ENCODE measurements around the gene ITPR2.
"Not testable (repeated sequence)": the region's sequence is repeated elsewhere in the genome, so short reads cannot be mapped to it uniquely, and the experiment has no call there.

Gene ITPR2

DNA sequence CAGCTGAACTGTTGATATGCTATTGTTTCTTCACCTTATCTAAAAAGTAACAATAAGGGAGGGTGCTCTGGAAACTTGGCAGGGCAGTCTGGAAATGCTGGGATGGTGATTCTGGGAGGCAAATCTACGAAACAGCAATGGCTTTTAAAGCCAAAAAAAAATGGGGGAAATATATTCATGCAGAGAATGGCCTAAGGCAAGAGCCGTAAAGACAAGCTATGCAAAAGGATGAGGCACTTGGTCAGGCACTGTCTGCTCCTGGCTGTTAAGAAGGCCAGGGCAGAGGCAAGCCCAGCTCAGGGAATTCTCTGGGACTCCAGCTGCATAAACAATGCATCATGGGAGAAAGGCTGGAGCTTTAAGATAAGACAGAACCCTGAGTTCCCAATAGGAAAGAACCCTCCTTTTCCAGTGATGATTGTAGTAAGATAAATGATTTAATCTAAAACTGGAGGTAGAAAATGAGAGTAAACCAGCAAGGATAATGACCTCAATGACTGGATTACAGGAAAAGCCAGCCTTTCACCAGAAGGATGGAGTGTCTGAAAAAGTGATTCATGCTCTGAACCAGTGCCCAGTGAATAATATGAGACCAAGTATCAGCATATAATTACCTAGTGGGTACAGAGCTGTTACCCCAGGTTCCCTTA, 46.0 kb downstream of the ITPR2 start:
- DNase-seq = no peak

DNA sequence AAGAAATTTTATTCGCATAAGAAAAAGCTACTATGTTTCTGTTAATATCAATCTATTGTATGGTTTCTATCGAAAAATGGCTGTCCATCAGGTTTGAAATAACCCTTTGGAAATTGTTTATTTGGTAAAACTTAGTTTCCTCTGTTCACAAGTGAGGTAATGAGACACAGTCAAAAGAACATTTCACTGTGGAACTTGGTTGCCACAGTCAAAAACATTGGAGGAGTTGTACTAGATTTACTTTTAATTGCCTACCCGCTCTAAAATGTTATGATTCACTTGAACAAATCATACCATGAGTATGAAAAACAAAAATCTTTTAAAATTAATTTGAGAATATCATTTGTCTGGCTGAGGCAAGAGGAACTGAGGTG, 46.5 kb downstream of the ITPR2 start:
- DNase-seq = no peak

DNA sequence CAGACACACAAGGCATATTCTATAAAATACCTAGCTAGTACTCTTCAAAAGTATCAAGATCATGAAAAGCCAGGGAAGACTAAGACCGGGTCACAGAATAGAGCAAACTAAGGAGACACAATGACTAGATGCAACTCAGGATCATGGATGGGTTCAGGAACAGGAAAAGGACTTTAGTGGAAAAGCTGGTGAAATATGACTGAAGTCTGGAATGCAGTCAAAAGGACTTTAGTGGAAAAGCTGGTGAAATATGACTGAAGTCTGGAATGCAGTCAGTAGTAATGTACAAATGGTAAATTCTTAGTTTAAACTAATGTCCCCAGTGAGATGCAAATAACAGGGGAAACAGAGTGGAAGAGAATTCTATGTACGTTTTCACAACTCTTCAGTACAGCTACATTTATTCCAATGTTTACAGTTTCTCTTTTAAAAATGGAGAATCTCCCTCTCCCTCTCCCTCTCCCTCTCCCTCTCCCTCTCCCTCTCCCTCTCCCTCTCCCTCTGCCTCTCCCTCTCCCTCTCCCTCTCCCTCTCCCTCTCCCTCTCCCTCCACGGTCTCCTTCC, 49.1 kb downstream of the ITPR2 start:
- DNase-seq = not testable (repeated sequence)

DNA sequence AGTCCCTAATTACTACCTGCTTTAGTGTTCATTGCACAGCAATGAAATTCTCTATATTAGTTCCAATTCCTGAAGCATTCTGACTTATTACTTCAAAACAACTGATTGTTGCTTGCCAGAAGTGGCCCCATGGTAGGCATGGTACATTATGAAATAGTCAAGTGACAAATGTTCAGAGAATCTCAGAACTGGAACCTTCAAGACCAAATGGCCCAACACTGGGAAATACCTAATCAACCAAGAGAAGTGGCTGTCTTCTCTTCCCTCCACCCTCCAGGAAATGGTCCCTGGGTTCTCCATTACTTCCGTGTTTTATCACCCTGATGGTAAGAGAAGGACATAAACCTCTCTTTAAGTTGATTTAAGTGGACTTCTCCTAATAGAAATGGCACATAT, 49.9 kb downstream of the ITPR2 start:
- no peak for DNase-seq

DNA sequence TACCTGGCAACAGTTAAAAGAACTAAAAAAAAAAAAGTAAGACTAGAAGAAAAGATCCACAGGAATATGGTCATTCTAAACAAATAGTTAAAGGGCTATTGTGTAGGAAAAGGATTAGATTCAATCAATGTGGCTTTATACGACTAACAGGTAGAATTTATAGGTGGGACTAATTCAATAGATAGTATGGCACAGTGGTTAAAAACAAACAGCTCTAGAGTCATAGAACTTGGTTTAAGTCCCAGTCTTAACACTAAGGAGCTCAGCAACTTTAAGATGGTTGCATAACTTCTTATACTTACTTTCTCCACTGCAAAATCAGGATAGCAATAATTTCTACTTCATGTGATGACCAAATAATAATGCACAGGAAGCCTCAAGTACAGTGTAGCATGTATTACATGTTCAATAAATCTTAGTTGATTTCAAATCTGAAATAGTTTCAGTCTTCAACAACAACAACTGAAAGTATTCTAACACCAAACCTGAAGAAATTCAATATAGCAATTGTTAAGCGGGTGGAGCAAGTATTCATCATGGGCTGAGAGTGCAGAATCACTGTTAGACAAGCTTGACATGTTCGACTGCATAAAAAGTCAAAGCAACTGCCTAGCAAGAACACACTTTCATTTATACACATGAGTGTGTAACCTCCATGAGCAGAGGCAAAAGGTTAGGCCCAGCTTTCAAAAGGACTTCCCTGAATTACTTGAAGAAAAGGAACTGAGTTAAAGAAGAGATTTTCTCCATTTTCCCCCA, 50.4 kb downstream of the ITPR2 start:
- no peak for DNase-seq

DNA sequence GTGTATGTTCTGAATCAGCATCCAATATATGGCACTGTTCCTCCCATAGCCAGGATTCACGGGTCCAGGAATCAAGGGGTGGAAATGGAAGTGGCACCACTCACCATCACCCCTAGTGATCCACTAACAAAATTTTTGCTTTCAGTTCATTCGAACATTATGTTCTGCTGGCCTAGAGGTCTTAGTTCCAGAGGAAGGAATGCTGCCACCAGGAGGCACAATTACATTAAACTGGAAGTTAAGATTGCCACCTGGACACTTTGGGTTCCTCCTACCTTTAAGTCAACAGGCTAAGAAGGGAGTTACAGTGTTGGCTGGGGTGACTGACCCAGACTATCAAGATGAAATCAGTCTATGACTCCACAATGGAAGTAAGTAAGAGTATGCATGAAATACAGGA, 52.3 kb downstream of the ITPR2 start:
- not testable (repeated sequence) for DNase-seq

DNA sequence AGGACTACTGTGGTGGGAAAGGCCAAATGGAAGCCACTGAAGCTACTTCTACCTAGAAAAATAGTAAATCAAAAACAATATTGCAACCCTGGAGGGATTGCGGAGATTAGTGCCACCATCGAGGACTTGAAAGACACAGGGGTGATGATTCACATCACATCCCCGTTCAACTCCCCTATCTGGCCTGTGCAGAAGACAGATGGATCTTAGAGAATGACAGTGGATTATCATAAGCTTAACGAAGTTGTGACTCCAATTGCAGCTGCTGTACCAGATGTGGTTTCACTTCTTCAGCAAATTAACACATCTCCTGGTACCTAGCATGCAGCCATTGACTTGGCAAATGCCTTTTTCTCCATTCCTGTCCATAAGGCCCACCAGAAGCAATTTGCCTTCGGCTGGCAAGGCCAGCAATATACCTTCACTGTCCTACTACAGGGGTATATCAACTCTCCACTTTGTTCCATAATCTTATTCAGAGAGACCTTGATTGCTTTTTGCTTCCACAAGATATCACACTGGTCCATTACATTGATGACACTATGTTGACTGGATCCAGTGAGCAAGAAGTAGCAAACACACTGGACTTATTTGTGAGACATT, 54.7 kb downstream of the ITPR2 start:
- DNase-seq = not testable (repeated sequence)

DNA sequence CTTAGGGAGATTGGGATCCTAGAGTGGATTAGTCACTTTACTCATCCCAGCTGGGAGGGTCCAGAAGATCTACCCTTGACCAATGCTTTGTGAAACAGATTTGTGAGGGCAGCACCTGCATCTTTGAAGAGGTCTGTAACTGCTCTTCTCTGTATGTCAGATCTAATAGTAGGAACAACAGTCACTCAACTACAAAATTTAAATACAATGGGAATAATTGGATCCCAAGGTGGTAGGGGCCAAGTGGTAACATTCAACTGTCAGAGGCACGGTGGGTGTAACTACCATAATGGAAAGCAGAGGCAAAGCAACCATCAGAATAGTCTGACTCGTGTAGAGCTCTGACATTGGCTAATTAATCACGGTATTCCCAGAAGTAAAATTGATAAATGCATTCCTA, 55.8 kb downstream of the ITPR2 start:
- no peak for DNase-seq

DNA sequence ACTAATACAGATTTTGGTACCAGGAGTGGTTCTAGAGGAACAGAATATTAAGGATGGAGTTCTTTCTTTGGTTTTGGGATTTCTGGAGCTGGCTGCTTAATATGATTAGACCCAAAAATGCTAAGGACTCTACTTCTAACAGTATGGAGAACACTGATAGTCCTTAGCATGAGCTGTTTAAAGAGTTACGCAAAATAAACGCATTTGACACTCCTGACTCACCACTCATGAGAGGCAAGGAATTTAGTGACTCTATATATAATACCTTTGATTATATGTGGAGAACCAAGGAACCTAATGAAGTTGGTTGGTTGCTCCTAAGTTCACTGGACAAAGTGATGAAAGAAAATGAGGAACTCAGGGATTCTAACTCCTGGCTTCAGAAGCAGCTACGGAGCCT, 57.0 kb downstream of the ITPR2 start:
- DNase-seq = not testable (repeated sequence)

DNA sequence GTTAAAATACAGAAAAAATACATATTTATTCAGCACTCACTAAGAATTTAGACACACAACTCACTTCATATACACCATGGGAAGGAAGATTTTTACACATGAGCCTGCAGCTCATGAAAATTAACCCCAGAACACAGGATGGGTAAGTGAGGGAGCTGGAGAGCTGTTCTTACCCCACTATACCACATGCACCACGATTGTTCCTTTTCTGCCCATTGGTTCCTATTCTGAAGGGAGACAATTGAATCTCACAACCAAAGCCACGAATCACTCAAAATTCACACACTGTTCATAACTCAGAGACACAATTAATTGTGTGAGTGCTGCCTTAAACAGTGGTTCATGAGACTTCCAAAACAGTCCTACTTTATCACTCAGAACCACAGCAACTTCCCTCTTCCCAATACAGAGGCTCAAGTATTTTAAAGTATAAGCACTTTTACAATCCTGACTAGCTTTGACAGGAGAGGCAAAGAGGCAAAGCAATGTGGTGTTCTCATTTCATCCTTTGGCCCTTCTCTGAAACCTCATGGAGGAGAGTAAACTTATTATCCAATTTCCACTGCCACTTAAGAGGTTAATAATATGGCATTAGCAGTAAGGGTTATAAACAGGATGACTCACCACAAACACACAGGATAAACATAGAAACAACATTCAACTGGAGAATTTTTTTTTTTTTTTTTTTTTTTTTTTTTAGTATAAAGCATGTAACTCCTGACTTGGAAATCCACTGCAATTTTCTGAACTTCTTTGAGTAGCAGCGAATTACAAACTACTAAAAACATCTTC, 59.5 kb downstream of the ITPR2 start:
- DNase-seq = no peak

DNA sequence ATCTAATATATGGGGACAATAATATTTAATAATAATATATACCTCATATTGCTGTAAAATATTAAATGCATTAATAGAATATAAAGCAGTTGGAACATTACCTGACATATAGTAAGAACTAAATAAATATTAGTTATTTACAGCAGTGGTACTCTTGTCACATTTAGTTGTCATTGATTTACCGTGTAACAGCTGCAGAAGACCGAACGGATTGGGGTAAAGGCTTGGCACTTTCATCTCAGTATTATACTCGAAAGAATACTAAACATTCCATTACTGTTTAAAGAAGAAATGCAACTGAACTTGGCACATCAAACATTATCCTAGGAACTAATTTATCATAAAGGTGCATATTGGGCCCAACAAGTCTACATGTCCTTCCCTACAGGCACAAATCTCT, 61.1 kb downstream of the ITPR2 start:
- DNase-seq = no peak

DNA sequence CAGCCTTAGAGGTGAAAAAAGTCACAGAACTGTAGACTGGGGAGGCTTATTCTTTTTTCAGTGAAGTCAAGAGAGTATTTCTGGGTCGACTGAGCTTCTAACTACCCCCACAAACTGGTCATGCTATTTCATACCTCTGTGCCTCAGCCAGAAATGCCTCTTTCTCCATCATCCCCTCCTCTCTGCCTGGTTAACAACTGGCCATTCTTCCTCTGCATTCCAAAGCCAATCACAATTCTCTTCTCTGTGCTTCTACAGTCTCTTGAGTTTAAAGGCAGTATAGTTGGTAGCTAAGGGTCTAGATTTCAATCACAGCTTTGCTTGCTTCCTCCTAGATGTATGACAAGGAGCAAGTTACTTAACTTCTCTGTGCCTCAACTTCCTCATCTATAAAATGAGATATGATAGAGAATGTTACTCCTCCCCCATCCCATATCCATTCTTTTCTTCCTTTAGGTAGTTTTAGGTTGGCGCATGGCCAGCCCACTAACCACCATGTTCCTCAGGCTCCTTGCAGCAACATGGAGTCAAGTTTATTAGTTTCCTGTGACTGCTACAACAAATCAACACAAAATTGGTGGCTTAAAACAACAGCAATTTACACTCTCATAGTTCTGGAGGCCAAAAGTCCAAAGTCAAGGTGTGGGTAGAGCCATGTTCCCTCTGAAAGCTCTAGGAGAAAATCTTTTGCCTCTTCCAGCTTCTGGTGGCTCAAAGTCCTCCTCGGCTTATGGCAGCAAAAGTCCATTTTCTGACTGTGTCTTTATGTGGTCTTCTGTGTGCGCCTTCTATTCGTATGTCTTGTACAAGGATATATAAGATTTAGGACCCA, 62.5 kb downstream of the ITPR2 start:
- DNase-seq = no peak

DNA sequence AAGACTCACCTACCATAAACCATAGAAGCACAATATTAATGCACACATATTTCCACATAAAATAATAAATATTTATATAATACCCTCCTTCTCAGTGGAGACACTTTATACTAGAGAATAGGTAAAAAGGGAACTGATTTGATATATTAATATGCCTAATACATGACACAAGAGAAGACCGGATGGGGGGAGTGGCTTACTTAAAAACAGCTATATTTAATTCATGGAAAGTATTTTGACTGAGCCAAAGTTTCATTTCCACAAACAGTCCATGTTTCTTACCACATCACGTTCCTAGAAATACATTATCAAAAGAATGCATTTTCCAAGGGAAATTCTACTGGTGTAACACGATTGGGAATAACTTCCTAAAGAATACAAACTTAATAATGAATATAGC, 63.4 kb downstream of the ITPR2 start:
- DNase-seq = no peak

DNA sequence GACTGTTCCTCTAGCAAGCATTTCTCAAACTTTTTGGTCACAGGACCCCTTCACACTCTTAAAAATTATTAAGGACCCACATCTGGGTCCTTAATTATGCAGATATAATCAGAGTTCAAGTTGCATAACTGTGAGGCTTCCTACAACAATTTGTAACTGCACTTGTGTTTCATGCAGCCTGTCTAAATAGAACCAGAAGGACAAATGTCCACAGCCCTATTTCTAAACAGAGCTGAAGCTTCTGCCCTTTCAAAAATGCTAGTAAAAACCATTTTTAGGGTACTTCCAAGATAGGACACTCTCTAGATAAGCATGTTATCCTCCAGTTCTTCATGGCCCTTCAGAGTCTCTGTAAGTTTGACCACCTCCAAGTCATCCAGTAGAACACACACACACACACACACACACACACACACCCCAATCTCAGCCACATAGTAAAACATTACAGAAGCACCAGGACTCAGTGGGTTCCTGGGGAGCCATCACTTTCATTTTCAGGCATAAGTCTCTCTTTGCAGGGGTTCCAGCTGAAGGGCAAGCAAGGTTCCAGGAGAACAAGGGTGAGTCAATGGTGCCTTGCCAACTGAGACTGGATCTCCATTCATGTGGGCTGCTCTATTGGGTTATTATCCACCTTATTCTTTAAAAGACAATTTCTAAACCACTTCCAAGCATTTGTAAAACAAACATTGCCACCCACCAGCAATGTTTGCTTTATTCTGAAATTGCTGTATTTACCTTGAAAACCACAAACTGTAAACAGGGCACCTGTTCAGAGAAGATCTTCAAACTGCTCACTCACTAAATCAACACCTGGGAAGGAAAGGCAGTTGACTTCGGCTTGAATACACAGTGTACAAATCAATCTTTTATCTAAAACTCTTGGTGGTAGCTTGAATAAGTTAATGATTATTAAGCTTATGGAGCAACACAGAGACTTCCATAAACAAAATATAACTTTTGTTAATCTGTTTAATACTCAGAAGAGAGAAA, 64.1 kb downstream of the ITPR2 start:
- DNase-seq = no peak

DNA sequence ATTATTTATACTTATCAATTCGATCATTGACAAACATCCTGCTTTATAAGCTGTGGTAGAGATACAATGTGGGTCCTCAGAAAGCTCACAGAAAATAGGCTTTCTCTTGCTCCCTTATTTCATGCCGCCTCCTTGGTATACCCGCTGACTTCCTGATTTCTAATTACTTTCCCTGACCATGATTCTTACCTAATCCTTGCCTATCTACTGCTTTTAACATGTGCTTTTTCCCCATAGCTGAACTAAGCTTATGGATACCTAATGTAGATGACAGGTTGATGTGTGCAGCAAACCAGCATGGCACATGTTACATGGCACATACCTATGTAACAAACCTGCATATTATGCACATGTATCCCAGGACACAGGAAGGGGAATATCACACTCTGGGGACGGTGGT, 65.1 kb downstream of the ITPR2 start:
- DNase-seq = no peak

DNA sequence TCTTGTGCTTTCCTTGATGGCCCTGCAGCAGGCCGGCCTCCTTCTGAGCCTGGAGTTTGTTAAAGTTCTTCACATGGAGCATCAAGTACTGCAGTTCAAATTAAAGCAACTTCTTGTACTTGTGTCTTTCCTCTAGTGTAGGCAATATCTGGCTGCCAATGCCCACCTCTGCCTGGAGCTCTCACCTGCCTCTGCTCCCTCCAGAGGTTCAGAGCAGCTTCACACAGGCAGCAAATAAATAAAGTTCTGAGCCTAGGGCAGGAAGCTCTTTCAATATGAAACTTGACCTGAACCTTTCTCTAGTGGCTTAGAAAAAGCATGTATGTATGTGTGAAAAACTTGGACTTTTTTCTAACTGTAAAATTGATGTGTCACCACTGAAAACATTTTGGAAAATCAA, 65.9 kb downstream of the ITPR2 start:
- no peak for DNase-seq

DNA sequence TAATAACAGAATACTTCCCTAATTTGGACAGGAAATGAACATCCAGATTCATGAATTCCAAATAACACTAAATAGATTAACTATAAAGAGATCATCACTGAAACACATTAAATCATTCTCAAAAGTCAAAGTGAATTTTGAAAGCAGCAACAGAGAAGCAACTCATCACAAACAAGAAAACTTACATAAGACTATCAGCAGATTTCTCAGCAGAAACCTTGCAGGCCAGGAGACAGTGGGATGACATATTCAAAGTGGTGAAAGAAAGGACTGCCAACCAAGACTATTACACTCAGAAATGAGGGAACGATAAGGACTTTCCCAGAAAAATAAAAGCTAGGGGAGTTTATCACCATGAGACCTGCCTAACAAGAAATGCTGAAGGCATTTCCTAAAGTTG, 70.8 kb downstream of the ITPR2 start:
- DNase-seq = no peak

DNA sequence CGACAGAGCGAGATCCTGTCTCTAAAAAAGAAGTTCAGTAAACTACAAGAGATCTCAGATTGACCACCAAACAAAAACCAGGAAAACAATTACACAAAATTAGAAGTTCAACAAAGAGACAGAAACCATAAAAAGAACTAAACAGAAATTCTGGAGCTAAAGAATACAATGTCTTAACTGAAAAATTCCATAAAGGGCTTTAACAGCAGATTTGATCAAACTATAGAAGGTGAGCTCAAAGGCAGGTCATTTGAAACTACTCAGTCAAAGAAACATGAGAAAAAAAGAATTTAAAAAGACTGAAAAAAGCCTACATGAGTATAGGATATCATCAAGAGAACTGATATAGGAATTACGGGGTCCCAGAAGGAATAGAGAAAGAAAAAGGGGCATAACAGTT, 71.2 kb downstream of the ITPR2 start:
- DNase-seq = no peak

DNA sequence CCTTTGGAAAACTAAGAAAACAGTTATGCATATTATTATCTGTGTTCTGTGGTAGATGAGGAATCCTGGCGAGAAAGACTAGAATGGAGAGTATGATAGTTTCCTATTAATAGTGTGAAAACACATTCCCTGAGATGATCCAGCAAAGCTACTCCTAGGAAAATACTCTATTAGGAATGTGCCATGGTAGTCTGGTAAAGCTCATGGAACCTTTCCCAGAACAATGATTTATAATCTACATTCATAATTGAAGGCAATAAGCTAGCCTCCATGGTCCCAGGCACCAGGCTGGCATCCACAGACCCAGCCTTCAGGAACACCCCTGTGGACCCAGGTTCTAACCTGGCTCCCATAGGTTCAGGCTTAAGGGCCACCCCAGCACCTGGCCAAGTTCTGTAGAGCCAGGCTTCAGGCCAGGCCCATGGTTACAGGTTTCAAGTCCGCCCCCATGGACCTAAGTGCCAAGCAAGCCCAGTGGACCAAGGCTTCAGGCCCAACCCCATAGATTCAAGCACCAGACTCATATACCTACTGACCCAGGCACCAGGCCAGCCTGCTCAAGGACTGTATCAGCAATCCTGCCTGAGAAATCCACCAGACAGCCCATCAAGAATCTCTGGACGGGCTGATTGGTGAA, 72.2 kb downstream of the ITPR2 start:
- DNase-seq = no peak

DNA sequence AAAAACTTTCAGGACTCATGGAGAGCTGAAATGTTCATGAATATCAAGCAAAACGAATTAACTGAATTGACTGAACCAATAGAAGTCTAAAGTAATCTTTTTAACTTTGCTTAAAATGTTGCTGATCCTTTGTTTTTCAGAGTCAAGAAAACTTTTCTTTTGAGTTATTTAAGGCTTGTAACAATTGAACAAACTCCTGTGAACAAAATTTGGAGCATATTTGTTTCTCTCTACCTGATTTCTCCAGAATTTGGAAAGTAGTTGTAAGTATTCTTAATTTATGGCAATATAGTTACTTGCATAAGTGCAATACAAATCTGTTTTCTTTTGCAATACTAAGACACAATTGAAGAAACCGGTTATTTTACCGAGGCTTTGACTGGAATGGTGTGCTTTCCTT, 77.6 kb downstream of the ITPR2 start:
- DNase-seq = not testable (repeated sequence)

DNA sequence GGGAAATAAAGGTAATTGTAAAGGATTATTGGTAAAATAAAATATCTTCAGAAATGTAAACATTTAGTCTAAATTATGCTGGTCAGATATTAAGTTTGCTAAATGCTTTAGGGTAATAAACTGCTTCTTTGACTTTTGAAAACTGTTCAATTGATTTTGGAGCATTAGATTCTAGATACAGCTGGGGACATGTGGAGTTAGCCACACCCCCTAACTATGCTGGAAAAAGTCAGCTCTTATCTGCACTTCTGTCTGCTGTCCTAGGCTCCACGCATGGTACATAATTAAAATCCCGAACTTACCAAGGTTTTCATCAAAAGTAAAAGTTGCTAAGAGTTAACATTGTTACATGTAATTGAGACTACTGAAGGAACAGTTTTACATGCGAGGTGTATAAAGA, 78.8 kb downstream of the ITPR2 start:
- DNase-seq = no peak
